Testis (tissue), 3 donors: Measurements from ENCODE around the gene NOC4L. TPM values are rescaled to one million over a fixed set of nuclear protein-coding genes. Genes with fewer than 3 reads are reported as not detected.

Experiments
- DNase-seq: peaks from one replicate; pipeline ENCODE4 v3.0.0-alpha.2; 2019
- H3K27ac ChIP-seq, 2 donors: fragments of 200-600 bp; sonication (generic); one replicate each; pipeline ENCODE4 v1.5.1; 2019
- H3K27me3 ChIP-seq: fragments of 200-600 bp; sonication (generic); one replicate; pipeline ENCODE4 v1.5.1; 2019
- H3K36me3 ChIP-seq: fragments of 200-600 bp; sonication (generic); one replicate; pipeline ENCODE4 v1.5.1; 2017; ENCODE audit warnings: low read depth; ENCODE audit errors: missing control alignments
- H3K4me1 ChIP-seq: fragments of 200-600 bp; sonication (generic); one replicate; pipeline ENCODE4 v1.5.1; 2019
- H3K4me3 ChIP-seq, 2 donors: fragments of 200-600 bp; sonication (generic); one replicate each; pipeline ENCODE4 v1.5.1; 2017 to 2019
- H3K9me3 ChIP-seq: fragments of 200-600 bp; sonication (generic); one replicate; pipeline ENCODE4 v1.5.1; 2017
- POLR2A ChIP-seq: fragments of 450-650 bp; IDR thresholded peaks from one replicate; pipeline ENCODE4 v1.6.1; 2017; ENCODE audit warnings: antibody characterized with exemption, mild to moderate bottlenecking, moderate library complexity
- WGBS, 2 donors: methylation state at CpG; one replicate each; pipeline ENCODE4 v1.1.5; 2018; 5-methylcytosine and 5-hydroxymethylcytosine counted together
- intact Hi-C: fragments of 100-400 bp; cut with DNase I; formaldehyde crosslinking; loops from one replicate; pipeline ENCODE4 v1.15.1; 2023; ENCODE audit warnings: low total_unique reads
- polyA plus RNA-seq: library from polyadenylated mRNA; stranded (reverse); fragments of 350-450 nt; fragmentation: Illumina TruSeq; extraction: RNeasy Lipid Tissue Mini Kit (QIAGEN cat#74804); gene quantifications from one replicate; pipeline ENCODE4 v1.2.3, GENCODE V29; 2014; ENCODE audit warnings: low read depth, low replicate concordance; ENCODE audit not compliant: insufficient read depth
- total RNA-seq, 2 donors: library from RNA; depleted of rRNA; stranded (reverse); fragments of >200 nt; gene quantifications; one replicate each; pipeline ENCODE4 v1.2.3, GENCODE V29; 2016
- TF ChIP-seq, protein P1 (sequence below), 3 experiments: fragments of 450-650 bp in 2 of 3; fragments of 200-600 bp in 1 of 3; sonication (generic) in 1 of 3; IDR thresholded peaks; one replicate each; pipeline ENCODE4 v1.5.1; 2016 to 2019; ENCODE audit warnings: antibody characterized with exemption in 3 of 3, mild to moderate bottlenecking in 2 of 3, moderate library complexity in 1 of 3

NOC4L gene
- total and polyA plus RNA-seq, 3 donors from 2014 or later: 64.4 to 67.2 (median 65.2) TPM

DNA sequence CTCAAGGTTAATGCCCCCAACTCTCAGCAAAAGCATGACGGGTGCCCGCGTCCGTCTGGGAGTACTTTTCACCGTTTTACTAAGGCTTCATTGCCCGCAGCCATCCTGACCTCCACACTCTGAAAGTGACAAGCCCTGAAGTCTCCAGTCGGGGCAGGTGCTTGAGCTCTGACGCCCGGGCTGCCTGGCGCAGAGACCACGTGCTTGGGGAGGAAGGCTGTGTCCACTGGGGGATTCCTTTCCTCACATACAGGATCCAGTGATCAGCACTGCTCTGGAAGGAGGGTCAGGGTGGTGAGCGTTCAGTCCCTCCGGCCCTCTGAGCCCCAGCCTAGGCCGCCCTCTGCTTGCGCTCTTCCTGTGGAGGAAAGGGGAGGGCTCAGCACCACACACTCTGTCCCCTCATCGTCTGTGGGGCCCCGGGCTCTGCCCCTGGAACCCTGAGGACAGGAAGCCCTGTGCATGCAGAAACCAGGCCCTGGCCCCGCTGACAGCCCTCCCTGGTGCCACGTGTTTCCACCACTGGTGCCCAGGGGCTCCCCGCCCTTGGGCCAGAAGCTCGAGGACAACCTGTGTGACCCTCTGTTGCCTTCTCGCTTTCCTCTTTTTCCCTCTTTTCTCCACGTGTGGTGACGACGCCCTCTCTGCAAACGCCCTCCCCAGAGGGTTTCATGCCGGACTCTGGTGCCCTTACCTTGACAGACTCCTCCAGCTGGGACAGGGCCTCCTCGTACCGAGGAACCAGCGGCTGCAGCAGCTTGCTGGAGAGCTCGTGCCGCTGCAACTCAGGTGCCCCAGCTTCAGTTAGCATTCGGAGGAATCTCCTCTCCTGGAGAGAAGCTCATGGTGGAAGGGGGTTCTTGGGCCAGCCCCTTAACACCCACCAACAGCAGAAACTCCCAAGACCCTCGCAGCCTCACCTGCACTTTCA is 5.1 kb upstream of the NOC4L start:
- Histone ChIP-seq H3K4me3 (no peak overlapping the region), H3K4me1 (peaks cover 7% of the 10 kb centered on the region), H3K36me3 (no peaks in the 10 kb centered on the region), H3K27ac (no peak overlapping the region), H3K27me3 (no peaks in the 10 kb centered on the region), H3K9me3 (no peaks in the 10 kb centered on the region)
- no peak for DNase-seq
- intact Hi-C loops: no loop called here
- WGBS, 2 donors: 91 to 94% methylated on average over 29 to 34 of the region's 34 CpGs
- TF ChIP-seq POLR2A: no peak
- TF ChIP-seq, protein P1, sequence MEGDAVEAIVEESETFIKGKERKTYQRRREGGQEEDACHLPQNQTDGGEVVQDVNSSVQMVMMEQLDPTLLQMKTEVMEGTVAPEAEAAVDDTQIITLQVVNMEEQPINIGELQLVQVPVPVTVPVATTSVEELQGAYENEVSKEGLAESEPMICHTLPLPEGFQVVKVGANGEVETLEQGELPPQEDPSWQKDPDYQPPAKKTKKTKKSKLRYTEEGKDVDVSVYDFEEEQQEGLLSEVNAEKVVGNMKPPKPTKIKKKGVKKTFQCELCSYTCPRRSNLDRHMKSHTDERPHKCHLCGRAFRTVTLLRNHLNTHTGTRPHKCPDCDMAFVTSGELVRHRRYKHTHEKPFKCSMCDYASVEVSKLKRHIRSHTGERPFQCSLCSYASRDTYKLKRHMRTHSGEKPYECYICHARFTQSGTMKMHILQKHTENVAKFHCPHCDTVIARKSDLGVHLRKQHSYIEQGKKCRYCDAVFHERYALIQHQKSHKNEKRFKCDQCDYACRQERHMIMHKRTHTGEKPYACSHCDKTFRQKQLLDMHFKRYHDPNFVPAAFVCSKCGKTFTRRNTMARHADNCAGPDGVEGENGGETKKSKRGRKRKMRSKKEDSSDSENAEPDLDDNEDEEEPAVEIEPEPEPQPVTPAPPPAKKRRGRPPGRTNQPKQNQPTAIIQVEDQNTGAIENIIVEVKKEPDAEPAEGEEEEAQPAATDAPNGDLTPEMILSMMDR (IDR thresholded peaks at IDR 0.05): no peak

DNA sequence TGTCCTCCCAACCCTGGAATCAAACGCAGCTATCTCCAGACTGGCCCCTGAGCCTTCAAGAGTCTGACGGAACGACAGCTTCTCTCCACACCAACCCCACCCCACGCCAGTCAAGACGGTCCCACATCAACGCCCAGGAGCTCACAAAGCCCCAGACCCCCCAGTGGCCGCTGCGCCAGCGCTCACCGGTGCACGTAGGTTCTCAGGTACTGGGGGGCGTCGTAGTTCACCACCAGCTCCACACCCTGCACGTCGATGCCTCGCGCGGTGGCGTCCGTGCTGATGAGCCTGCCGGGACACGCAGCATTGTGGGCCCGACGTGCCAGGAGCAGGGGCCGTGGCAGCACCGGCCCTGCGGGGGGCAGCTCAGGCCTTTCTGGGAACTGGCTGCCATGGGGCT is 4.3 kb upstream of the NOC4L start:
- no peaks in the 10 kb centered on the region for H3K9me3 ChIP-seq
- H3K27ac ChIP-seq: no peak overlapping the region
- DNase-seq: no peak
- TF ChIP-seq POLR2A: no peak
- TF ChIP-seq, protein P1 (IDR thresholded peaks at IDR 0.05): no peak
- H3K36me3 ChIP-seq: no peaks in the 10 kb centered on the region
- peaks cover 10% of the 10 kb centered on the region for H3K4me1 ChIP-seq
- intact Hi-C loops: no loop called here
- H3K27me3 ChIP-seq: no peaks in the 10 kb centered on the region
- H3K4me3 ChIP-seq: no peak overlapping the region
- WGBS, 2 donors: 89 to 98% methylated on average over 5 to 27 of the region's 27 CpGs

DNA sequence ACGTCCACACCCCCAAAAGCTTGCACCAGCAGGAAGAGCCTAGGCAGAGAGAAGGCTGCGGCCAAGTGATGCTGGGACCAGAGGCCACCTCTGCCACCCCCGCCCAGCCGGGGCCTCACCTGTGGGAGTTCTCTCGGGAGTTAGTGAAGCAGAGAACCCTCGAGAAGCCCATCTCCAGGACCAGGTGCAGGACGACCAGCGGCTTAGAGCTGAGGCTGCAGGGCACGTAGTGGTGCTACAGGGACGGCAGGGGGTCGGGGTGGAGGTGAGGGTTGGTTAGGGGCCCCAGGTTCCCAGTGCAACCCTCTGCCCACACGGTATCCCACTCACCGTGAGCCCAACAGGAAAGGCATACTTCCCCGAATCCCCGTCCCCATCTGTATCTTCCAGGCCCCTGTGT is 3.8 kb upstream of the NOC4L start:
- no peaks in the 10 kb centered on the region for H3K27me3 ChIP-seq
- DNase-seq: peak; percentile 10
- 50 to 92% methylated on average over 2 to 15 of the region's 15 CpGs for WGBS, 2 donors
- no peaks in the 10 kb centered on the region for H3K36me3 ChIP-seq
- peaks cover 16% of the 10 kb centered on the region for H3K4me1 ChIP-seq
- no peaks in the 10 kb centered on the region for H3K9me3 ChIP-seq
- H3K27ac ChIP-seq: no peak overlapping the region
- no peak for TF ChIP-seq POLR2A
- TF ChIP-seq, protein P1 (IDR thresholded peaks at IDR 0.05): no peak
- intact Hi-C loops: no loop called here
- H3K4me3 ChIP-seq: no peak overlapping the region

DNA sequence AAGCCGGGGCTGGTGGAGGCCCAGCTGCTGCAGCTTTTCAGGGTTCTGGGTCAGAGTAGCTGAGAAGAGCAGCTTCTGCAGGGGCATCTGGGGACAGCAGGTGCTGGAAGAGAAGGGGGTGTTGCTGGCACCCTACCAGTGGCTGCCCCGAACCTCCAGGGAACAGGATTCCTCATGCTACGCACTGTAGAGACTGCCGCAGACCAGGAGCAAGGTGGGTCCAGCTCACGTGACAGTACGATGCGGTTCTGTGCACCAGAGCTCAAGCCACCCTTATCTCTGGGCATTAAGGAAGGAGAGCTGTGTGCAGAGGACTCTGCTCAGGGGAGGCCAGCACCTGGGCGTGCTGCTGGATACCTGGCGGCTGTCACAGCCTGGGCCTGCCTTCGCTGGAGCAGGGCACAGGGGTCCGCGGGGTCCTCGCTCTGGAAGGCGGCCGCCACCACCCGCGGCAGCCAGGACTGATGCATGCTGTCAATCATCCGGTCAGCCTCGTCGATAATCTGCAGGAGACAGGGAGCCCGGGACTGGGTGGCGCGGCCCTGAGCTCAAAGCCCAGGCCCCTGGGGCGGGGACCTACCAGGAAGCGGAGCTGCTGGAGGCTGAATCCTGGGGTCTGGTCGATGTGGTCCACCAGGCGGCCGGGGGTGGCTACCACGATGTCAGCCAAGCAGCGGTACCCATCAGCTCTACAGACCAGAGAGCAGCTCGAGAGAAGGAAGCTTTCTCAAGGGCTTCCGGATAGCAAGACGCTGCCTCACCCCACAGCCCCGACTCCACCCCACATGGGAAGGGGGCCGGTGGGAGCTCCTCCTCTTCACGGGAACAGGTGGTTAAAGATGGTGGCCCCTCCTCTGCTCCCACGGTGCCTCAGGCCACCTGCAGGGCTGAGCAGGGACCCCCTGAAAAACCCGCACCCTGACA is 3.1 kb upstream of the NOC4L start:
- TF ChIP-seq POLR2A: no peak
- TF ChIP-seq, protein P1 (IDR thresholded peaks at IDR 0.05): no peak
- Histone ChIP-seq H3K36me3 (no peaks in the 10 kb centered on the region), H3K4me3 (no peak overlapping the region), H3K27me3 (no peaks in the 10 kb centered on the region), H3K27ac (no peak overlapping the region), H3K9me3 (no peaks in the 10 kb centered on the region), H3K4me1 (peaks cover 17% of the 10 kb centered on the region)
- peak; percentile 8 for DNase-seq
- intact Hi-C loops: no loop called here
- WGBS, 2 donors: 85 to 97% methylated on average over 11 to 38 of the region's 38 CpGs
